NOMO-1 treated with DMSO at 0.1 percent for 48 hours (cell line): ENCODE results near the gene ZNF365.
"Not testable (repeated sequence)": the region's sequence is repeated elsewhere in the genome, so short reads cannot be mapped to it uniquely, and the experiment has no call there.

Experiments used
- DNase-seq: peaks from one replicate; lab custom pipeline; 2025; ENCODE audit not compliant: unreplicated experiment; lab: John Stamatoyannopoulos, UW

ZNF365 gene

DNA sequence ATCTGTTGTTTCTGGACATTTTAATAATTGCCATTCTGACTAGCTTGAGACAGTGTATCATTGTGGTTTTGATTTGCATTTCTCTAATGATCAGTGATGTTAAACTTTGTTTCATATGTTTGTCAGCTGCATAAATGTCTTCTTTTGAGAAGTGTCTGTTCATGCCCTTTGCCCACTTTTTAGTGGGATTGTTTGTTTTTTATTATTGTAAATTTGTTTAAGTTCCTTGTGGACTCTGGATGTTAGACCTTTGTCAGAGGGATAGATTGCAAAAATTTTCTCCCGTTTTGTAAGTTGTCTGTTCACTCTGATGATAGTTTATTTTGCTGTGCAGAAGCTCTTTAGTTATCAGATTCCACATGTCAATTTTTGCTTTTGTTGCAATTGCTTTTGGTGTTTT is 36.8 kb downstream of the ZNF365 start:
- DNase-seq, result not testable (repeated sequence)

DNA sequence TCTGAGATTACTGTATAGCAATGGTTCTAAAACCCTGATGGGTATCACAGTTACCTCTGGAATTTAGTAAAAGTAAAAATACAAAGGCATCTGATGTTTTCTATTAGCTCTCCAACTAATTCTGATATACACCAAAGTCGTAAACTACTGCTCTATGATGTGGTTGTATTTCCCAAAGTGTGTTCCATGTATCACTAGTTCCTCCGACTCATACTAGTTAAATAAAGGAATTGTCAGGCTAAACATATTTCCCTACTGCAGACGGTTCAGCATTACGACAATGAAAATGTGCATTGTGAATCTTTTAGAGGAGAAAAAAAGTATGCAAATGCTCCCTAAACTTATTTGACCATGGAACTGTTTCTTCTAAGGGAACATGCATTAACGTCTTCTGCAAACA is 38.9 kb downstream of the ZNF365 start:
- no peak for DNase-seq

DNA sequence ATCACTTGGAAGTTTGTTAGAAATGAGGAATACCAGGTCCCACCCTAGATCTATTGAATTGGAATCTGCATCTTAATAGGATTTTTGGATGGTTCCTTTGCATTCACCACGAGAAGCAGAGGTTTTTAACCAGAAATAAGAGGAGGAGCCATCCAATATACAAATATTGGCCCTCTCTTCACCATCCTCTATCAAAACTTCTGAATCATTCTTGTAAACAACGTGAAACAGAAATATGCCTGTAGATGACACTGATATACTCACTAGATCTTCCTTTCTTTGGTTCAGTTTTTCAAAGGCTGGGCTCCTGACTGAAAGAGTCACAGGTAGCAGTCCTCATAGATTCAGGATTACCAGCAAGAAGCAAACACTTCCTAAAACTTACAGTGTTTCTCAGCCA is 39.5 kb downstream of the ZNF365 start:
- no peak for DNase-seq

DNA sequence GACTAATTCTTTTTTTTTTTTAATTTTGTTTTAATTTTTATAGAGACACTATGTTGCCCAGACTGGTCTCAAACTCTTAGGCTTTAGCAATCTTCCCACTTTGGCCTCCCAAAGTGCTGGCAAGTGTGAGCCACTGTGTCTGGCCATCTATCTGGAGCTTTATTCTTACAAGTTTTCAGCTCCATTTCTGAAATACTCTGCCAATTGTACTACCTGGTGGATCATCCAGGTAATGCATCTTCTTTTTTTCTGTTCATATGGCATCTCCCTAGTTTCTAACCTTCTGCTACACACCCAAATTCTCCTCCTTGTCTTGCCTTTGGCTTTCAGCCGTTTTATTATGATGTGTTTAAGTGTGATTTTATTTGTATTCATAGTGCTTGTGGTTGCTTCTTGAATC is 40.2 kb downstream of the ZNF365 start:
- DNase-seq, result no peak

DNA sequence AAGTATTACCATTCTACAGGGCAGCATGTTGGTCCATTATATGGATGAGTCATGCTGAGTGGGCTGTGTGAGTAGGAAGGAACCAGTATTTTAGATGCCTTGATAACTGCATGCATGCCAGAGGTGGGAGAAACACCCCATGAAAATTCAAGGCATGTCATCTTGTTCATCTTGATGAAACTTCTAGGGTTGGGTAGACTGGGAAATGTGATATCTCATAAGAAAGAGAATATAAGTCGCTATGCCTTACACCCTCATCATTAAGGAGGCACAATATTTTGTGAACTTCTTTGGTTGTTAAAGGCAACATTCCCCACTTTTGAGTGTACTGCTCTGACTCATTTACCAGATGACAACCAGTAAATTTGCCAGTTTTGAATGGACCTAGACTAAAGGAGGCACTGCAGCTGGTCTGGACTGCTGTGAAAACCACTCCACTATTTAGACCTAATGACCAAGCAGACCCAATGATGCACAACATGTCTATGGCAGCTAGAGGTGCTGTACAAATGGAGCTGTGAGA is 48.0 kb downstream of the ZNF365 start:
- no peak for DNase-seq

DNA sequence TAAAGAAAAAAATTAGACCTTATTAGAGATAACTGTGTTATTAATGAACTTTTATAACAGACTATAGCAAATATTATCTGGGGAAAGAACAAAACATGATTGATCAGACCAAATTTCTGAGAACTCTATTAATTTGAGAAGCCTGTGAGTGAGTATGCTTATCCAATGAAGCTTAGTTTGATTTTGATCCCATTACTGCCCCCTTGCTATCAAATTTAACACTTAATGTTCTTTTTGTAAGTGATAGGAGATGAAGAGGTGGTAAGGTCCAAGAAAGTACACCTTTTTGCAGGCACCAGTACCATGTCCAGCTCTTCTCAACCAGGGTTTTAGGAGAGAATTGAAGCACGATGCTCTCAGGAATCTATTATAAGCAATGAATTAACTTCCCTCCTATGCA is 49.9 kb downstream of the ZNF365 start:
- no peak for DNase-seq

DNA sequence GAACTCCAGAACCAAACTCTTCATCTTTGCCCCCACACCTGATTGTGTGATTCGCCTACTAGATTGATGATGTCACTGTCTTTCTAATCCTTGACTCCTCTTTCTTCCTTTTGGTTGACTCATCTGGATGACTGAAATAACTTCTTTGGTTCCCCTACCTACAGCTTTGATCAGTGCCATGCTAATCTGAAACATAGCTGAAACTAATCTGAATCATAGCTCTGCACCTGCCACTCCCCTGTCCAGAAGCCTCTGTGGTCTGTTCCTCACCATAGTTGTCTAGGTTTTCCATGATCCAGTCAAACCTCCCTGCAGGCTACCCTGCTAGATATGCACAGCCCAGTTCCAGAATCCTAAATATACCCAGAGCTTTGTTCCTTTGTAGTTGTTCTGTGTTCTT is 51.9 kb downstream of the ZNF365 start:
- no peak for DNase-seq

DNA sequence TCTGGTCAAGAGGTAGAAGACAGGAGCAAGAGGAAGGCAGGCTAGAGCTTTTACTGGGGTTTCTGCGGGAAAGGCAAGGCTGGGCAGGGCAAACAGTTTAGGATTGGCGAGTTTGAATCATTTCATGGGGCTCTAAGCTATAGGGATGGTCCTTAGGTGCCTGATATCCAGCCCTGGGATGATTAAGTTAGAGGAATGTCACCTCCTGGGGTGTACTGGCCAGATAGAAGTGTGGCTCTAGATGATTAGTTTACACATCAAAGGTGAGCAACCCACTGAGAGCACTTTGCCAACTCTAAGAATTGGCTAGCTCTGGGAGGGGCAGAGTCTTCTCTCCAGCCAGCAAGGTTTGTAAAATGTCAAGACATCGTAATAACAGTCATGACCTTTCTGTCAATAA is 52.4 kb downstream of the ZNF365 start:
- no peak for DNase-seq

DNA sequence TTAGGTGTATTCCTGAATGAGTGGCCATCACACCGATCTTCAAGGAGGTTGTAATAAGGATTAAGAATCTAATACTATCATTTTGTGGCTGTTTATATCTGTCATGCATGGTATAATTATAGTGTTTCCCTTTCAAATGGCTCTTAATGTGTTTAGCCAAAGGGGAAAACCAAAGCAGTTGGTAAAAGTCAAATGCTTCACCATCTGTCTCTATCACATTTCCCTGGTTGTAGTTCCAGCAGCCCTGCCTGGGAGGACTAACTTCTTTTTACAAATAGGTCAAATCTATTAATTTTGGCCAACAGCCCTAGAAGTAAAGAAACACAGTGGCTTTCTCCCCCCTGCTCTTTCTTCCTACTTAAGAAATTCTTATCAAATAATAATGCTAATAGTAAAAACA is 56.7 kb downstream of the ZNF365 start:
- no peak for DNase-seq

DNA sequence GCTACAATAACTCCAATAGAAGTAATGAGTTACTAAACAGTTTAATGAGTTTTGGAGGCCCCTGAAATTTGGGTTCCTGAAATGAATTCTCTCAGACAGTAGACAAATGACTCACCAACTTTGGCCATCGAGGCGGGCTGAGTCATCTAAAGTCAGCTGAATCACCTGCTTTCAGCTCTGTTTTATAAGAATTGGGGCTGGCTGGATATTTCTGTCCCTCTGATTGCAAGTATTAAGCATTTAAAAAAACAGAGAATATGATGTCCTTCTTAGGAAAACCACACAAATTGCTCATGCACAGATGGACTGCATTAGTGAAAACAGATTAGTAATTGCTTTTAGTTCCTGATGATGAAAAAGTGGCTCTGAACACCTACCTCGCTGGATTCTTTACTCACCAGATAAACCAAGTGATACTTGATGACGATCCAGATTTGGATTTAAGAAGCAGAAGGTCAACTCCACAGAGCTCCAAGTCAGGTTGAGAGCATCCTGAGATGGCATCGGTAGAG is 59.1 kb downstream of the ZNF365 start:
- peak; percentile 81 for DNase-seq

DNA sequence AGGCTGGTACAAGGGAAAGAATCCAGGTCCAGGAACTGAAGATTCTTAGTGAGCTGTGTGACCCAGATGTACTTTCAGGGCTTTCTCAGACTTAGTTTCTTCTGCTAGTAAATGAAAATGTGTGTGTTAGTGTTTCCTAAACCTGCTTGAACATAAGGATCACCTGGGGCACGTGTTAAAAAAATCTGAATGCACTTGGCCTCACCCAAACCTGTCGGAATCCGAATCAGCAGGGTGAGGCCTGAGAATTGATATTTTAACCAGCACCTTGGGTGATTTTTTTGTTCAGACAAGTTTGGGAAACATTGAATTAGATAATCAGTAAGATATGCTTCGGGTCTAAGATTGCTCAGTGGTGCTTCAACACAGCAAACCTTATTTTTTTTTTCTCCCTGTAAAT is 59.7 kb downstream of the ZNF365 start:
- DNase-seq, result no peak

DNA sequence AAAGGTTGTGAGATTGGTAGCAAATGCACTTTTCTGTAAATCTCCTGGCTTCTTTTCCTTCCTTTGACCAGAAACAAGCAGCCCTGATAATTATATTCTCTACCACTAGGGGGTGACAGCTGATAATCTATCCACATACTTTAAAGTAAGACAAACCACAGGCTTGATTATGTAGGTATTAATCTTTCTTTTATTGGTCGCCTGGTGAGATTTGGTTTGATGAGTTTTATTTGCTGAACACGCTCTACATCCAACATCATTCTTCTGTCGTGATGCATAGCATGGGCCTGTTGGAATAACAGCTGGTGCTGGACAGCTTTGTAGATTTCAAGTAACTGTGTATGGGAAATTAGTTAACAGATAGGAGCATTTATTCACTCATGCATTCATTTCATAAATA is 63.5 kb downstream of the ZNF365 start:
- peak; percentile 60 for DNase-seq

DNA sequence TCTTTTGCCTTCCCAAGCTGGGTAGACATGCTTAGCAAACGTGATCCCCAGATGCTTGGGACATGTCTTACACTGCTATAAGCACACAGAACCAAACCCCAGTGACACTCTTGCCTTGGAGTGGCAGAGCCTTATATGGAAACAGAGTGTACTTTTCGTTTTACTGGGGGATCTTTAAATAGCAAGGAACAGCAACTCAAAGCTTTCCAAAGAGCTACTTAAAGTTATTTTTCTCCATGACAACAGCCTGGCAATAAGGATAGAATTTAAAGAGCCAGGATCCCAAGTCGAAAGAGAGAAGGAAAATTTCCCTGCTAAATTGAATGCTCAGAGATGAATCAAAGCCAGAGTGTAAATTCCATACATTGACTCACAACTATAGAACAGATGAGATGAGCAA is 67.8 kb downstream of the ZNF365 start:
- DNase-seq, result no peak

DNA sequence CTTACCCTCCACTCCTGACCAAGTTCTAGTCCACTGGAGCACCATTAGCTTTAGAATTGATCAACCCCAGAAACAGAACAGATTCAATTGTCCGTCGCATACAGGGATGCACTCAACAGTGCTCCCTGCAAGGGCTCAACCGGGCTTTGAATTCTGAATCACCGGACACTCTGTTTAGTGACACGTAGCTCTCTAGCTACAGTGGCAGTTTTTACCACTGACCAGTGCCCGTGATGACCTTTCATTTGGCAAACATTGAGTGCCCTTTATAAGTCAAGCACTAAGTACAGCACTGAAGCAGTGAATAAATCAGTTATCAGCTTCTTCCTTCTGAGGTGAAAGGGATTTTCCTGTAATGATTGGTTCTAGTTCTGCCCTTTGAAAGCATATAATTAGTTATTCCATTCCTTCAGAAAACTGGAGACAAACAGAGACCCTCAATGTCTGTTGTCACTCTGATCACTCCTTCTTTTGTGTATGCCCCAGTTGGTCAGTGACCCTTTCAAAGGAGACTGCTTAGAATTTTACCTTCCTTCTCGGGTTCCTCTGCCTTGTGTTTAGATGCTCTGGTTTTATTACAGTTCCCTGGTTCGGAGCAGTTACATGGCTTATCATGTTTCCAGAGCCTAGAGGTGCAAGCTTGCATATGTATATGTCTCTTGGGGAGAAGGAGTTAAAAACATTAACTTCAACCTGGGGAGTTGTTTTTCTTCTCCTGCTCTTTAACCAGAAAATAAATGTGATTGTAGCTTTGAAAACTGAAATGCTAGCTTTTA is 68.9 kb downstream of the ZNF365 start:
- no peak for DNase-seq

DNA sequence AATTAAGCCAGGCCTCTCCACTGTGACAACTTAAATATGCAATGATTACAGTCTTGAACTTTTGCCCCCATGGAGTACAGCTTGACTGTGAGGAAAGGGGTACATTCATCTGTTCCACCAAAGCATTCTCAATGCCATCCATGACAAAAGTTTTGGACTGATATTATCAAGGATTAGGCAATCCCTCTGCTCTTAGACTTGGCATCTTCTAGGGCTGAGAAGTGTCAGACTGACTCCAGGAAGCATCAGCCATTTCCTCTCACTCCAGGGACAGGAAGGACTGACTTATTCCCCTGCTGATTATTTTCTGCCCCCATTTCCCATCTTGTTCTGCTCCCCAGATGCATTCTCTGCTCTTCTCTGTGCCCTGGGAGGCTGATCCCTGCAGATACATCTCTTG is 69.7 kb downstream of the ZNF365 start:
- DNase-seq, result no peak

DNA sequence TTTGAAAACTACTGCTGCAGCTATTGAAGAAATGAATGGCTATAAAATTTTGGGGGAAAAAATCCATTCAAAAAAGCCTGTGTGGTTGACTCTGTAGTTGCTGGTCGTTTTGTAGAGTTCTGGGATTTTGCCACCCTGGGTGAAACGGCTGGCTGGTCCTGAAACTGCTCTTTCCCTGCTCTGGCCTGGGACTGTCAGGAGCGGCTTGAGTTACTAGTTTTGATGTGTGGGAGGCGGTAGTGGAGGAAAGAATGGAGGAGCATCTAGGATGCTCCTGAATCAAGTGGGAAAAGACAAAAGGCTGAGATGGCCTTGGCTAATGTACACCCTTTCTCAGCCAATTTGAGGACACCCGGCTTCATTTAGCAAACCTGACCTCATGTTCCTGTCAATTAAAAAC is 72.5 kb downstream of the ZNF365 start:
- DNase-seq, result no peak

DNA sequence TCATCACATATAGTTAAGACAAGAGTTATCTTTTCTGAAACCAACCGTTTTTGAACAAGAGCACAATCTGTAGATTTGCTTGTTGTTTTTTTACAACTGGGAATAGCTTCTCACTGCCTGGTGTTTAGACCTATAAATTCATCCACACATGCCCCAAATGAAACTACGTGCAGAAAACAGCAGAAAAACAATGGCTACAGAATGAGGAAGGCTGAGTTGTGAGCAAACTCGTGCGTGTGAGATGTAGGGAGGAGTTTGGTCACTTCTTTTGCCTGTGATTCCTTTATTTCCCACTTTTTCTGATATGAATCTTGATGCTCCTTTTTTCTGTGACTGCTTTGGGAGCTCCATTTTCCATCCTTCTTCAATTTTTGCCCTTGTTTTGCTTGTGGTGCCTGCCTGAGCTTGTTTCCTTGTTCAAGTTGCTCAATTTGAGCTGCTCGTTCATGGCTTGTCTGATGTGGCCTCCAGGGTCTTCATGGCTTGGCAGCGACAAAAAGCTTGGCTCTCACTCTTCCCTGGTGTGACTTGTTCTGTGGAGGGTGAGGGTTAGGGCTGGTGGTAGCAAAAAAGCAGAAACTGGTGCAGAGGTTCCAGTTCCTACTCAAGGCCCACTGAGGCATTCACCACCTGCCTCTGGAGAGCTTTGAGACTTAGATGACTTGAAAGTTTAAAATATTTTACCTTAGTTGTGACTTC is 76.9 kb downstream of the ZNF365 start:
- peak; percentile 38 for DNase-seq

DNA sequence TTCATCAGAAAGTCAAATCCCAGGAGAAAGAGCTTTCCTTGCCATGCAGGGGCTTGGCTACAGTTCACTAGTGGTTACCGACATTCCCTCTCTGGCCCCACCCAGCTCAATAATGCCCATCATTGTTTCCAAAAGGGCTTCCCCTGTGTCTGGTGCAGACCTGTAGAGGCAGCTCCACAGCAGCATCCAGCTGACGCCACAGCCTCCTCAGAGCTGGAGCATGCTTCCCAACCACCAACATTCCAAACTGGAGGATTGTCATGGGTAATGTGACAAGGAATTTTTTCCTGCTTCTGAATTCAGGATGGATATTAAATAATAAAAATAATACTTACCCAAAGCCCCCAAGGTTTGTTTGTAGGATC is 77.4 kb downstream of the ZNF365 start:
- DNase-seq, result no peak
